Measurements from ENCODE around the gene DENND4A.

GRCh38 chr15:65796610-65797078 is 4.6 kb upstream of the DENND4A start:
- no peak for TF ChIP-seq POLR2A (IDR thresholded peaks at IDR 0.05)
- TF ChIP-seq CTCF (IDR thresholded peaks at IDR 0.05) = no peak
